H1 (cell line): ENCODE results near the gene BCL2L1. TPM values are rescaled to one million over a fixed set of nuclear protein-coding genes. Genes with fewer than 3 reads are reported as not detected.

Experiments used
- EP300 ChIP-seq, 2 experiments: IDR thresholded peaks; 1 replicate in 1 of 2; 2 replicates in 1 of 2; pipeline ENCODE4 v1.6.1; 2011 to 2012; ENCODE audit warnings: low read depth in 2 of 2, low read length in 2 of 2, mild to moderate bottlenecking in 2 of 2, borderline replicate concordance in 1 of 2, inconsistent platforms in 1 of 2, moderate library complexity in 1 of 2
- KDM4A ChIP-seq: IDR thresholded peaks from one replicate; pipeline ENCODE4 v1.7.1; 2012; ENCODE audit warnings: low read depth, mild to moderate bottlenecking, moderate library complexity, low read length, inconsistent platforms; ENCODE audit not compliant: severe bottlenecking
- TAF1 ChIP-seq: IDR thresholded peaks from 2 replicates; pipeline ENCODE4 v1.6.1; 2011; ENCODE audit warnings: mild to moderate bottlenecking, low read depth, low read length
- polyA plus RNA-seq, 7 experiments: library from polyadenylated mRNA; depleted of rRNA in 3 of 7; stranded (reverse) in 5 of 7; unstranded in 2 of 7; fragments of >200 nt in 5 of 7; fragments of 200-250 nt in 2 of 7; gene quantifications; 1 replicate in 5 of 7; 2 replicates in 1 of 7; 4 replicates in 1 of 7; pipeline versions ENCODE4 v1.2.1 to v1.2.3, GENCODE V29; 2011 to 2013; ENCODE audit warnings: missing spikeins in 2 of 7, mixed read lengths in 2 of 7
- total RNA-seq: library from RNA; stranded (reverse); fragmentation: NEBNext Ultra II Directional; extraction: Animal tissue kit (Norgen Biotek cat#: 25700); gene quantifications from 2 replicates; pipeline ENCODE4 v1.2.1, GENCODE V29; 2021
- TF ChIP-seq, protein P1 (sequence below): IDR thresholded peaks from 2 replicates; pipeline ENCODE4 v1.6.1; 2011; ENCODE audit warnings: low read depth, mild to moderate bottlenecking, low read length; ENCODE audit not compliant: insufficient read depth

The BCL2L1 gene
- total and polyA plus RNA-seq, 2 of the 8 experiments (the other 6 are each of a cell fraction or from before 2014, with no cell fraction given), result 64.9 to 66.1 TPM

DNA sequence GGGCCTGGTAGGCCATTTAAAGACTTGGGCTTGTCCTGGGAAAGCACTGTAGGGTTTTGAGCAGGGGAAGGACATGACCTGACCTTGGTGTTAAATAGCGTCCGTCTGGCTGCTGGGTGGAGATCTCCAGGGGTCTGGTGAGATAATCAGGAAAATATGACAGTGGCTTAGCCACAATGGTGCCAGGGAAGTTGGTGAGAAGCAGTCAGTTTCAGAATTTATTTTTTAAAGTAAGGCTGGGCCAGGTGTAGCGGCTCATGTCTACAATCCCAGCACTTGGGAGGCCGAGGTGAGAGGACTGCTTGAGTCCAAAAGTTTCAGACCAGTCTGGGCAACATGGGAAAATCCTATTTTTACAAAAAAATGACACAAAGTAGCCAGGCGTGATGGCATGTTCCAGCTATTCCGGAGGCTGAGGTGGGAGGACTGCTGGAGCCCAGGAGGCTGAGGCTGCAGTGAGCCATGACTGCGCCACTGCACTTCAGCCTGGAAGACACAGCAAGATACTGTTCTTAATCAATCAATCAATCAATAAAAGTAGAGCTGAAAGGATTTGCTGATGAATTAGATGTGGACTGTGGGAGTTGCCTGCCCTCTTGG is 41.4 kb downstream of the BCL2L1 start (continued):
- TF ChIP-seq TAF1 (no peak), EP300 (IDR thresholded peaks at IDR 0.05; ENCODE audit: borderline replicate concordance in 1 of 2, low read depth in 2 of 2, low read length in 2 of 2) (no peak), KDM4A (no peak)
- TF ChIP-seq, protein P1, sequence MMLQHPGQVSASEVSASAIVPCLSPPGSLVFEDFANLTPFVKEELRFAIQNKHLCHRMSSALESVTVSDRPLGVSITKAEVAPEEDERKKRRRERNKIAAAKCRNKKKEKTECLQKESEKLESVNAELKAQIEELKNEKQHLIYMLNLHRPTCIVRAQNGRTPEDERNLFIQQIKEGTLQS, result no peak
